ENCODE results near the gene B9D1.

The B9D1 gene

GRCh38 chr17:19372866-19373504 lies 10.5 kb upstream of the B9D1 start:
- no peak for DNase-seq (ENCODE audit: extremely low spot score)
- POLR2A ChIA-PET: no interaction called here
- TF ChIP-seq CTBP1 (IDR thresholded peaks at IDR 0.05; ENCODE audit: borderline replicate concordance) (no peak), FOXK2 (IDR thresholded peaks at IDR 0.05) (no peak), BHLHE40 (IDR thresholded peaks at IDR 0.05; ENCODE audit: borderline replicate concordance) (no peak), FOXM1 (IDR thresholded peaks at IDR 0.05; ENCODE audit: borderline replicate concordance) (no peak), NFRKB (IDR thresholded peaks at IDR 0.05) (no peak), L3MBTL2 (conservative IDR thresholded peaks at IDR 0.05) (no peak), PKNOX1 (IDR thresholded peaks at IDR 0.05) (no peak), TARDBP (IDR thresholded peaks at IDR 0.05) (no peak), SP1 (IDR thresholded peaks at IDR 0.05) (no peak), HDGF (IDR thresholded peaks at IDR 0.05; ENCODE audit: borderline replicate concordance) (no peak), FOXA1 (IDR thresholded peaks at IDR 0.05) (no peak), LEF1 (IDR thresholded peaks at IDR 0.05; ENCODE audit: borderline replicate concordance) (no peak), SUZ12 (IDR thresholded peaks at IDR 0.05) (no peak), ZNF384 (IDR thresholded peaks at IDR 0.05) (no peak)
- CTCF ChIA-PET: no interaction called here

- CTCF ChIA-PET: no interaction called here
- POLR2A ChIA-PET: no interaction called here
These were observed 9.9 kb upstream of the B9D1 start for GRCh38 chr17:19372439-19372838.

DNA sequence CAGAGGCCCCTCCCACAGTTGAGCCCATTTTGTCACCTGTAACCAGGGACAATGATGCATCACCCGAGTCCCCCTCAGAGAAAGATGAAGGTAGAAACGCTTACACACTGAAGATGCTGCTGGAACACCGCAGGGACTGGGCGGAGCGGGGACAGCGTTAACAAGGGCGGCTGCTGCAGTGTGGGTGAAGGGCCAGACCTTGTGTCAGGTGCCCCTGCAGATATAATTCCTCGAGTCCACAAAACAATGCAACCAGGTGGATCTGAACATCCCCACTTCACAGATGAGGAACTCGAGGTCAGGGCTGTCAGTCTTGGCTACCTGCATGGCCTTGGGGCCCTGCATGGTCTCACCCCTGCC lies 9.5 kb upstream of the B9D1 start:
- DNase-seq (ENCODE audit: extremely low spot score): no peak
- TF ChIP-seq SP1 (IDR thresholded peaks at IDR 0.05) (no peak), LEF1 (IDR thresholded peaks at IDR 0.05; ENCODE audit: borderline replicate concordance) (no peak), NFRKB (IDR thresholded peaks at IDR 0.05) (no peak), HDGF (IDR thresholded peaks at IDR 0.05; ENCODE audit: borderline replicate concordance) (no peak), L3MBTL2 (conservative IDR thresholded peaks at IDR 0.05) (no peak), FOXM1 (IDR thresholded peaks at IDR 0.05; ENCODE audit: borderline replicate concordance) (no peak), BHLHE40 (IDR thresholded peaks at IDR 0.05; ENCODE audit: borderline replicate concordance) (no peak), ZNF384 (IDR thresholded peaks at IDR 0.05) (no peak)
- POLR2A ChIA-PET: no interaction called here
- CTCF ChIA-PET: no interaction called here

More at GRCh38 chr17:19372439-19372838, 9.9 kb upstream of the B9D1 start:
- TF ChIP-seq NFRKB (IDR thresholded peaks at IDR 0.05) (no peak), SUZ12 (IDR thresholded peaks at IDR 0.05) (no peak), FOXA1 (IDR thresholded peaks at IDR 0.05) (no peak), ARNT (IDR thresholded peaks at IDR 0.05) (no peak), TARDBP (IDR thresholded peaks at IDR 0.05) (no peak), CTBP1 (IDR thresholded peaks at IDR 0.05; ENCODE audit: borderline replicate concordance) (no peak), PKNOX1 (IDR thresholded peaks at IDR 0.05) (no peak), LEF1 (IDR thresholded peaks at IDR 0.05; ENCODE audit: borderline replicate concordance) (no peak), SP1 (IDR thresholded peaks at IDR 0.05) (no peak), FOXK2 (IDR thresholded peaks at IDR 0.05) (no peak), HDGF (IDR thresholded peaks at IDR 0.05; ENCODE audit: borderline replicate concordance) (no peak), ZNF384 (IDR thresholded peaks at IDR 0.05) (no peak), ELF4 (IDR thresholded peaks at IDR 0.05) (no peak), BHLHE40 (IDR thresholded peaks at IDR 0.05; ENCODE audit: borderline replicate concordance) (no peak)
- no peak for DNase-seq (ENCODE audit: extremely low spot score)

GRCh38 chr17:19371259-19372010 lies 8.9 kb upstream of the B9D1 start:
- no peak for DNase-seq (ENCODE audit: extremely low spot score)
- CTCF ChIA-PET: interaction anchor here (0.6 kb wide), 1 partner anchor 835 kb away, joined by 3 read pairs; no protein-coding TSS in a partner anchor
- POLR2A ChIA-PET: no interaction called here

DNA sequence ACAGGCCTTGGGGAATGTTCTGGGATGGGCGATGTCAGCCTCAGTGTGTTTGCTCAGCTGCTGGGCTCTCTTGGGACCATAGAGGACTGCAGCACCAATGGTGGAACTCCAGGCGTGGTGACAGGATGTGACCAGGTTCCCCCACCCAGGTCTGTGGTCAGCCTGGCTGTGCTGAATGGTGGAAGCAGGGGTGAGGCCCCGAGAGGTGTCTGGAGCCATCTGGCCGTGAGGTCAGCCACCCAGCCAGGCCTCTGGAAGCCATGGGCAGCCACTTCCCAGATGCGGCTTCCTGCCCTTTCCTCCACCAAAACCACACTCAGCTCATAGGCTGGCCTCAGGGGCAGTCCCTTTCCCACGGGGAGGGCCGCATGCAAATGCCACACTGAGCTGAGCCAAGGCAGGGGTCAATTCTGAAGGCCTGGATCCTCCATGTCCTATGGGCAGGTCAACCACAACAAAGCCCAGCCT lies 8.0 kb upstream of the B9D1 start:
- POLR2A ChIA-PET: interaction anchor here (3.8 kb wide), 1 partner anchor 8 kb away, joined by 19 read pairs; the partner anchor contains the start of gene MAPK7
- DNase-seq (ENCODE audit: extremely low spot score): no peak
- TF ChIP-seq ARNT (IDR thresholded peaks at IDR 0.05): no peak
- TF ChIP-seq ELF4 (IDR thresholded peaks at IDR 0.05): no peak
- TF ChIP-seq SUZ12 (IDR thresholded peaks at IDR 0.05): no peak
- TF ChIP-seq HDGF (IDR thresholded peaks at IDR 0.05; ENCODE audit: borderline replicate concordance): no peak
- no peak for TF ChIP-seq FOXA1 (IDR thresholded peaks at IDR 0.05)
- TF ChIP-seq FOXK2 (IDR thresholded peaks at IDR 0.05): no peak
- TF ChIP-seq FOXM1 (IDR thresholded peaks at IDR 0.05; ENCODE audit: borderline replicate concordance): no peak
- TF ChIP-seq TARDBP (IDR thresholded peaks at IDR 0.05): no peak
- no peak for TF ChIP-seq CTBP1 (IDR thresholded peaks at IDR 0.05; ENCODE audit: borderline replicate concordance)
- TF ChIP-seq NFRKB (IDR thresholded peaks at IDR 0.05): no peak
- CTCF ChIA-PET: interaction anchor here (0.6 kb wide), 1 partner anchor 836 kb away, joined by 3 read pairs; no protein-coding TSS in a partner anchor

More at GRCh38 chr17:19371259-19372010, 8.9 kb upstream of the B9D1 start:
- TF ChIP-seq FOXM1 (IDR thresholded peaks at IDR 0.05; ENCODE audit: borderline replicate concordance) (no peak), BHLHE40 (IDR thresholded peaks at IDR 0.05; ENCODE audit: borderline replicate concordance) (no peak), ZNF384 (IDR thresholded peaks at IDR 0.05) (no peak), CTBP1 (IDR thresholded peaks at IDR 0.05; ENCODE audit: borderline replicate concordance) (no peak), ELF4 (IDR thresholded peaks at IDR 0.05) (no peak), L3MBTL2 (conservative IDR thresholded peaks at IDR 0.05) (no peak), PKNOX1 (IDR thresholded peaks at IDR 0.05) (no peak), NFRKB (IDR thresholded peaks at IDR 0.05) (no peak), ARNT (IDR thresholded peaks at IDR 0.05) (no peak), HDGF (IDR thresholded peaks at IDR 0.05; ENCODE audit: borderline replicate concordance) (no peak), FOXA1 (IDR thresholded peaks at IDR 0.05) (no peak), LEF1 (IDR thresholded peaks at IDR 0.05; ENCODE audit: borderline replicate concordance) (no peak), SUZ12 (IDR thresholded peaks at IDR 0.05) (no peak)
